Caco-2 (cell line): ENCODE results near the gene GALNT1. TPM values are rescaled to one million over a fixed set of nuclear protein-coding genes. Genes with fewer than 3 reads are reported as not detected.

ENCODE experiments used
- BruUV-seq: library from RNA; stranded (reverse); fragments of 400-500 nt; replicated peaks from 2 replicates; lab custom pipeline; 2021; lab: Mats Ljungman, UMichigan
- CTCF ChIA-PET: fragments of 300-600 bp; sonication (Branson Sonifier 250); formaldehyde crosslinking; loops from one replicate; lab custom pipeline; 2022; ENCODE audit warnings: antibody characterized with exemption; lab: Charles Lee
- POLR2A ChIA-PET: fragments of 300-600 bp; sonication (Branson Sonifier 250); formaldehyde crosslinking; loops from one replicate; lab custom pipeline; 2022; ENCODE audit warnings: antibody characterized with exemption; lab: Charles Lee
- DNase-seq, 2 experiments: peaks; one replicate each; pipeline versions ENCODE4 v3.0.0 to v3.0.0-alpha.2; 2020 to 2022
- H3K27me3 ChIP-seq: replicated peaks from 2 replicates; pipeline ENCODE4 v1.6.0; 2011; ENCODE audit warnings: low read length; ENCODE audit not compliant: control insufficient read depth, insufficient read depth
- H3K36me3 ChIP-seq: 2 replicates; pipeline ENCODE4 v1.5.1; 2011; ENCODE audit warnings: low read length; ENCODE audit not compliant: control insufficient read depth, insufficient read depth
- H3K4me1 ChIP-seq: fragments of 250-450 bp; sonication (Bioruptor Pico); 2 replicates; pipeline ENCODE4 v1.5.1; 2020; ENCODE audit warnings: mild to moderate bottlenecking
- H3K4me3 ChIP-seq: 2 replicates; pipeline ENCODE4 v1.5.1; 2011; ENCODE audit warnings: low read depth, mild to moderate bottlenecking, control low read depth, low read length
- H3K9me3 ChIP-seq: fragments of 250-450 bp; sonication (Bioruptor Pico); 2 replicates; pipeline ENCODE4 v1.5.1; 2020; ENCODE audit warnings: mild to moderate bottlenecking, moderate library complexity
- H3K27ac Mint-ChIP-seq: one replicate; pipeline ENCODE4 v1.8.0; 2022; ENCODE audit warnings: mixed read lengths; ENCODE audit not compliant: unreplicated experiment
- H3K27me3 Mint-ChIP-seq: one replicate; pipeline ENCODE4 v1.8.0; 2022; ENCODE audit warnings: mixed read lengths; ENCODE audit not compliant: insufficient read depth, unreplicated experiment
- H3K36me3 Mint-ChIP-seq: one replicate; pipeline ENCODE4 v1.8.0; 2022; ENCODE audit warnings: mild to moderate bottlenecking, mixed read lengths; ENCODE audit not compliant: insufficient read depth, unreplicated experiment
- H3K4me1 Mint-ChIP-seq: one replicate; pipeline ENCODE4 v1.8.0; 2022; ENCODE audit warnings: low read depth, mixed read lengths; ENCODE audit not compliant: unreplicated experiment
- H3K4me3 Mint-ChIP-seq: one replicate; pipeline ENCODE4 v1.8.0; 2022; ENCODE audit warnings: mild to moderate bottlenecking, moderate library complexity, mixed read lengths; ENCODE audit not compliant: unreplicated experiment
- H3K9me3 Mint-ChIP-seq: one replicate; pipeline ENCODE4 v1.8.0; 2022; ENCODE audit warnings: mixed read lengths; ENCODE audit not compliant: unreplicated experiment
- intact Hi-C: fragments of 100-400 bp; cut with micrococcal nuclease; formaldehyde crosslinking; loops from one replicate; pipeline ENCODE4 v1.10.0; 2022; ENCODE audit not compliant: unreplicated experiment
- total RNA-seq: library from RNA; stranded (reverse); gene quantifications from 2 replicates; pipeline ENCODE4 v1.2.3, GENCODE V29; 2022
- TF ChIP-seq, protein P1 (sequence below), 2 experiments: fragments of 200-600 bp in 1 of 2; IDR thresholded peaks; 1 replicate in 1 of 2; 2 replicates in 1 of 2; pipeline versions ENCODE4 v1.5.1 to v1.8.0; 2011 to 2022; ENCODE audit warnings: antibody characterized with exemption in 1 of 2, control low read depth in 1 of 2, inconsistent platforms in 1 of 2, low read depth in 1 of 2, low read length in 1 of 2, mild to moderate bottlenecking in 1 of 2, moderate library complexity in 1 of 2; ENCODE audit not compliant: insufficient read depth in 1 of 2, severe bottlenecking in 1 of 2, unreplicated experiment in 1 of 2

The GALNT1 gene
- total RNA-seq, 1 experiment from 2014 or later, result 53.6 TPM

DNA sequence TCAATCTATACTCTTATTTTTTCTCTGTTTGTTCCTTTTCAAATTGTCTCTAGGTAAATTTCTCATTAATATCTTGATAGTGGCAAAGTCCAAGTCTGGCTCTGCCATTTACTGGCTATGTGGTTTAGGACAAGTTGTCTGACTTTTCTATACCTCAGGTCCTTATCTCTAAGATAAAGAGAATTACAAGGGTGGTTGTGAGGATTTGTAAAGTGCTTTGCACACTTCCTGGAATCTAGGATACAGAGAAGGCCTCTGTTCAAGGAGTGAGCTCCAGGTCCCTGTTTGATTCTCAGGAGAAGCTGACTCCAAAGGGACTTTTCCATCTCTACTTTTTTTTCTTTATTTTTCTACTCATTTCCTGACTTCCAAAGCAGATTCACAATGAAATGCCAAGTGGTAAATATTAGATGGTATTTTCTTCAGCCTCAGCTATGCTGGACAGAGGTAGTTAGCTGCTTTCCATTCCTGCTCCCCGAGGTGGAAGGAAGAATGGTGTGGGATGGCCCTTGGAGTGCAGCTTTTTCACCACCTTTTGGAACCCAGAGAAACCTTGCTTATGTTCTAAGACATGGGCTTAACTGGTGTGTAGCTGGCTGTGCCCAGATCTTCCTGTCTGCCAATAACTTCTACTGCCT, 90.5 kb downstream of the GALNT1 start:
- Histone ChIP-seq H3K4me1 (no peaks in the 10 kb centered on the region), H3K27me3 (no peaks in the 10 kb centered on the region), H3K36me3 (no peaks in the 10 kb centered on the region), H3K9me3 (no peaks in the 10 kb centered on the region), H3K4me3 (no peak overlapping the region)
- DNase-seq, result no peak
- CTCF ChIA-PET, result no interaction called here
- POLR2A ChIA-PET, result interaction anchor here (0.6 kb wide), 1 partner anchor 181 kb away, joined by 4 read pairs; no protein-coding TSS in a partner anchor
- intact Hi-C loops, result no loop called here
- TF ChIP-seq, protein P1, sequence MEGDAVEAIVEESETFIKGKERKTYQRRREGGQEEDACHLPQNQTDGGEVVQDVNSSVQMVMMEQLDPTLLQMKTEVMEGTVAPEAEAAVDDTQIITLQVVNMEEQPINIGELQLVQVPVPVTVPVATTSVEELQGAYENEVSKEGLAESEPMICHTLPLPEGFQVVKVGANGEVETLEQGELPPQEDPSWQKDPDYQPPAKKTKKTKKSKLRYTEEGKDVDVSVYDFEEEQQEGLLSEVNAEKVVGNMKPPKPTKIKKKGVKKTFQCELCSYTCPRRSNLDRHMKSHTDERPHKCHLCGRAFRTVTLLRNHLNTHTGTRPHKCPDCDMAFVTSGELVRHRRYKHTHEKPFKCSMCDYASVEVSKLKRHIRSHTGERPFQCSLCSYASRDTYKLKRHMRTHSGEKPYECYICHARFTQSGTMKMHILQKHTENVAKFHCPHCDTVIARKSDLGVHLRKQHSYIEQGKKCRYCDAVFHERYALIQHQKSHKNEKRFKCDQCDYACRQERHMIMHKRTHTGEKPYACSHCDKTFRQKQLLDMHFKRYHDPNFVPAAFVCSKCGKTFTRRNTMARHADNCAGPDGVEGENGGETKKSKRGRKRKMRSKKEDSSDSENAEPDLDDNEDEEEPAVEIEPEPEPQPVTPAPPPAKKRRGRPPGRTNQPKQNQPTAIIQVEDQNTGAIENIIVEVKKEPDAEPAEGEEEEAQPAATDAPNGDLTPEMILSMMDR (IDR thresholded peaks at IDR 0.05; ENCODE audit: insufficient read depth in 1 of 2, low read depth in 1 of 2, low read length in 1 of 2, severe bottlenecking in 1 of 2, unreplicated experiment in 1 of 2), result no peak
- no peaks in the 10 kb centered on the region for H3K9me3 Mint-ChIP-seq
- BruUV-seq, result no TSS peak
- peaks cover 6% of the 10 kb centered on the region for H3K36me3 Mint-ChIP-seq
- no peak overlapping the region for H3K4me3 Mint-ChIP-seq
- no peak overlapping the region for H3K27ac Mint-ChIP-seq
- H3K4me1 Mint-ChIP-seq, result no peaks in the 10 kb centered on the region
- no peaks in the 10 kb centered on the region for H3K27me3 Mint-ChIP-seq

DNA sequence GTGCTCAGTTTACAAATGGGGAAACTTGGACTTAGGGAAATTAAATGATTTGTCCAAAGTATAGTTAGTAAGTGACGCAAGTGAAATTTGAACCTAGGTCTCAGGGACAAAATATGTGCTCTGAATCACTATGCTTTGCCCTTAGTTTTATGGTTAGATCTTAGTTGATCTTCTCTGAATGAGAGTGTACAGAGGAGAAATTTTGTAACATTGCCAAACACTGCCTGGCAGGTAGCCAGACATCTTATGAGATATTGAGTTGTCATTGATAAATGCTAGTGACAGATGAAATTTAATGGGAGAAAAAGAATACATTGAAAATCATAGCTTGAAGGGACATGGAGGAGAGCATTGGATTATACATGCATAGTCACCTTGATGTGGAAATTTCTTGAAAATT, 91.4 kb downstream of the GALNT1 start:
- H3K4me3 ChIP-seq, result no peak overlapping the region
- H3K9me3 ChIP-seq, result no peaks in the 10 kb centered on the region
- no peaks in the 10 kb centered on the region for H3K36me3 ChIP-seq
- intact Hi-C loops, result no loop called here
- Mint-ChIP-seq H3K27ac (no peak overlapping the region), H3K27me3 (no peaks in the 10 kb centered on the region), H3K36me3 (peaks cover 6% of the 10 kb centered on the region), H3K9me3 (no peaks in the 10 kb centered on the region), H3K4me1 (no peaks in the 10 kb centered on the region), H3K4me3 (no peak overlapping the region)
- H3K4me1 ChIP-seq, result no peaks in the 10 kb centered on the region
- no TSS peak for BruUV-seq
- DNase-seq, result no peak
- no peaks in the 10 kb centered on the region for H3K27me3 ChIP-seq
- ChIA-PET CTCF (no interaction called here), POLR2A (interaction anchor here (0.6 kb wide), 1 partner anchor 182 kb away, joined by 4 read pairs; no protein-coding TSS in a partner anchor)
- TF ChIP-seq, protein P1 (IDR thresholded peaks at IDR 0.05; ENCODE audit: insufficient read depth in 1 of 2, low read depth in 1 of 2, low read length in 1 of 2, severe bottlenecking in 1 of 2, unreplicated experiment in 1 of 2), result no peak

DNA sequence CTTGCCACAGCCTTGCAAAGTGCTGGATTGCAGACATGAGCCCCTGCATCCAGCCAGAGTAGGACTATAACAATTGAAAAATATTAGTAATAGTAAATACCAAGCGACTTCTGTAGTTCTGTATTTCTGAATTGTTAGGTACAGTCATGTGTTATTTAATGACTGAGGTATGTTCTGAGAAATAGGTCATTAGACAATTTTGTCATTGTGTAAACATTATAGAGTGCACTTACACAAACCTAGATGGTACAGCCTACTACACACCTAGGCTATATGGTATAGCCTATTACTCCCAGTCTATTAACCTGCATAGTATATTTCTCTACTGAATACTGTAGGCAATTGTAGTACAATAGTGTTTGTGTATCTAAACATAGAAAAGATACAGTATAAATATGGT, 92.1 kb downstream of the GALNT1 start:
- Histone ChIP-seq H3K36me3 (no peaks in the 10 kb centered on the region), H3K9me3 (no peaks in the 10 kb centered on the region), H3K4me3 (no peak overlapping the region), H3K4me1 (no peaks in the 10 kb centered on the region), H3K27me3 (no peaks in the 10 kb centered on the region)
- TF ChIP-seq, protein P1 (IDR thresholded peaks at IDR 0.05; ENCODE audit: insufficient read depth in 1 of 2, low read depth in 1 of 2, low read length in 1 of 2, severe bottlenecking in 1 of 2, unreplicated experiment in 1 of 2), result no peak
- peaks cover 6% of the 10 kb centered on the region for H3K36me3 Mint-ChIP-seq
- no peaks in the 10 kb centered on the region for H3K4me1 Mint-ChIP-seq
- H3K4me3 Mint-ChIP-seq, result no peak overlapping the region
- ChIA-PET POLR2A (no interaction called here), CTCF (no interaction called here)
- no peak overlapping the region for H3K27ac Mint-ChIP-seq
- H3K27me3 Mint-ChIP-seq, result no peaks in the 10 kb centered on the region
- no TSS peak for BruUV-seq
- DNase-seq, result no peak
- intact Hi-C loops, result no loop called here
- H3K9me3 Mint-ChIP-seq, result no peaks in the 10 kb centered on the region
